HL-60 (cell line): ENCODE data around the gene PLD5.

ENCODE experiments used
- POLR2AphosphoS5 ChIP-seq: IDR thresholded peaks from 2 replicates; pipeline ENCODE4 v1.6.1; 2012; ENCODE audit warnings: low read depth
- SPI1 ChIP-seq: IDR thresholded peaks from 2 replicates; pipeline ENCODE4 v1.6.1; 2012; ENCODE audit warnings: low read depth, mild to moderate bottlenecking, borderline replicate concordance
- TF ChIP-seq, protein P1 (sequence below): IDR thresholded peaks from 2 replicates; pipeline ENCODE4 v1.6.1; 2012; ENCODE audit warnings: low read depth; ENCODE audit not compliant: insufficient replicate concordance
- TF ChIP-seq, protein P2 (sequence below): IDR thresholded peaks from one replicate; pipeline ENCODE4 v1.5.1; 2011; ENCODE audit warnings: low read length, control low read depth, inconsistent platforms; ENCODE audit not compliant: insufficient read depth

DNA sequence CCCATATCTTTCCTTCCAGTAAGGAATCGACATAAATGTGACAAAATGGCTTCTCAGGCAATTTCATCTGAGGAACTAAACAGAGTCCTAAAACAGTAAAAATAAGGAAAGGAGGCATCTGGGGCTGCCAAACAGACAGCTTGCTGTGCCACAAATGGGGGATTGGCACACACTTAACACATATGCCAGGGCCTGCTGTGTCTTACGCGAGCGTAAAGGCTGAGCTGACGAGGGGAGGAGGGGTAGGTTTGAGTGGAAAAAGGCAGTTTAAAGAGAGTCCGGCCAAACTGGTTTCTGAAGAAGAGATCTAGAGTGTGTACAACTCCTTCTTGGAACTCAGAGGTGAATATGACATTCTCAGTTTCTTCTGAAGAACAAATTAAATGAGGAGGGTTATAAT, 281.5 kb downstream of the PLD5 start:
- TF ChIP-seq, protein P1, sequence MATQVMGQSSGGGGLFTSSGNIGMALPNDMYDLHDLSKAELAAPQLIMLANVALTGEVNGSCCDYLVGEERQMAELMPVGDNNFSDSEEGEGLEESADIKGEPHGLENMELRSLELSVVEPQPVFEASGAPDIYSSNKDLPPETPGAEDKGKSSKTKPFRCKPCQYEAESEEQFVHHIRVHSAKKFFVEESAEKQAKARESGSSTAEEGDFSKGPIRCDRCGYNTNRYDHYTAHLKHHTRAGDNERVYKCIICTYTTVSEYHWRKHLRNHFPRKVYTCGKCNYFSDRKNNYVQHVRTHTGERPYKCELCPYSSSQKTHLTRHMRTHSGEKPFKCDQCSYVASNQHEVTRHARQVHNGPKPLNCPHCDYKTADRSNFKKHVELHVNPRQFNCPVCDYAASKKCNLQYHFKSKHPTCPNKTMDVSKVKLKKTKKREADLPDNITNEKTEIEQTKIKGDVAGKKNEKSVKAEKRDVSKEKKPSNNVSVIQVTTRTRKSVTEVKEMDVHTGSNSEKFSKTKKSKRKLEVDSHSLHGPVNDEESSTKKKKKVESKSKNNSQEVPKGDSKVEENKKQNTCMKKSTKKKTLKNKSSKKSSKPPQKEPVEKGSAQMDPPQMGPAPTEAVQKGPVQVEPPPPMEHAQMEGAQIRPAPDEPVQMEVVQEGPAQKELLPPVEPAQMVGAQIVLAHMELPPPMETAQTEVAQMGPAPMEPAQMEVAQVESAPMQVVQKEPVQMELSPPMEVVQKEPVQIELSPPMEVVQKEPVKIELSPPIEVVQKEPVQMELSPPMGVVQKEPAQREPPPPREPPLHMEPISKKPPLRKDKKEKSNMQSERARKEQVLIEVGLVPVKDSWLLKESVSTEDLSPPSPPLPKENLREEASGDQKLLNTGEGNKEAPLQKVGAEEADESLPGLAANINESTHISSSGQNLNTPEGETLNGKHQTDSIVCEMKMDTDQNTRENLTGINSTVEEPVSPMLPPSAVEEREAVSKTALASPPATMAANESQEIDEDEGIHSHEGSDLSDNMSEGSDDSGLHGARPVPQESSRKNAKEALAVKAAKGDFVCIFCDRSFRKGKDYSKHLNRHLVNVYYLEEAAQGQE: no peak
- TF ChIP-seq POLR2AphosphoS5: no peak
- TF ChIP-seq, protein P2, sequence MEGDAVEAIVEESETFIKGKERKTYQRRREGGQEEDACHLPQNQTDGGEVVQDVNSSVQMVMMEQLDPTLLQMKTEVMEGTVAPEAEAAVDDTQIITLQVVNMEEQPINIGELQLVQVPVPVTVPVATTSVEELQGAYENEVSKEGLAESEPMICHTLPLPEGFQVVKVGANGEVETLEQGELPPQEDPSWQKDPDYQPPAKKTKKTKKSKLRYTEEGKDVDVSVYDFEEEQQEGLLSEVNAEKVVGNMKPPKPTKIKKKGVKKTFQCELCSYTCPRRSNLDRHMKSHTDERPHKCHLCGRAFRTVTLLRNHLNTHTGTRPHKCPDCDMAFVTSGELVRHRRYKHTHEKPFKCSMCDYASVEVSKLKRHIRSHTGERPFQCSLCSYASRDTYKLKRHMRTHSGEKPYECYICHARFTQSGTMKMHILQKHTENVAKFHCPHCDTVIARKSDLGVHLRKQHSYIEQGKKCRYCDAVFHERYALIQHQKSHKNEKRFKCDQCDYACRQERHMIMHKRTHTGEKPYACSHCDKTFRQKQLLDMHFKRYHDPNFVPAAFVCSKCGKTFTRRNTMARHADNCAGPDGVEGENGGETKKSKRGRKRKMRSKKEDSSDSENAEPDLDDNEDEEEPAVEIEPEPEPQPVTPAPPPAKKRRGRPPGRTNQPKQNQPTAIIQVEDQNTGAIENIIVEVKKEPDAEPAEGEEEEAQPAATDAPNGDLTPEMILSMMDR: no peak
- no peak for TF ChIP-seq SPI1
